Astrocyte (in vitro differentiated cells and primary cell): ENCODE results near the gene KLF2.

Source experiments
- CTCF ChIP-seq: IDR thresholded peaks from 2 replicates; pipeline ENCODE4 v1.5.1; 2011; ENCODE audit warnings: low read depth, mild to moderate bottlenecking, inconsistent platforms, low read length, moderate library complexity; ENCODE audit not compliant: insufficient read depth
- EZH2 ChIP-seq: IDR thresholded peaks from 2 replicates; pipeline ENCODE4 v1.6.1; 2012; ENCODE audit warnings: mild to moderate bottlenecking, low read length, inconsistent platforms; ENCODE audit not compliant: insufficient read depth

GRCh38 chr19:16358456-16358855 lies 33.8 kb downstream of the KLF2 start:
- TF ChIP-seq CTCF (no peak), EZH2 (no peak)
